NCI-H510A treated with DMSO at 0.1 percent for 48 hours (cell line): ENCODE results near the gene MRPL36.
"Not testable (repeated sequence)": the region's sequence is repeated elsewhere in the genome, so short reads cannot be mapped to it uniquely, and the experiment has no call there.

Source experiments
- DNase-seq: peaks from one replicate; lab custom pipeline; 2025; lab: John Stamatoyannopoulos, UW

The MRPL36 gene

DNA sequence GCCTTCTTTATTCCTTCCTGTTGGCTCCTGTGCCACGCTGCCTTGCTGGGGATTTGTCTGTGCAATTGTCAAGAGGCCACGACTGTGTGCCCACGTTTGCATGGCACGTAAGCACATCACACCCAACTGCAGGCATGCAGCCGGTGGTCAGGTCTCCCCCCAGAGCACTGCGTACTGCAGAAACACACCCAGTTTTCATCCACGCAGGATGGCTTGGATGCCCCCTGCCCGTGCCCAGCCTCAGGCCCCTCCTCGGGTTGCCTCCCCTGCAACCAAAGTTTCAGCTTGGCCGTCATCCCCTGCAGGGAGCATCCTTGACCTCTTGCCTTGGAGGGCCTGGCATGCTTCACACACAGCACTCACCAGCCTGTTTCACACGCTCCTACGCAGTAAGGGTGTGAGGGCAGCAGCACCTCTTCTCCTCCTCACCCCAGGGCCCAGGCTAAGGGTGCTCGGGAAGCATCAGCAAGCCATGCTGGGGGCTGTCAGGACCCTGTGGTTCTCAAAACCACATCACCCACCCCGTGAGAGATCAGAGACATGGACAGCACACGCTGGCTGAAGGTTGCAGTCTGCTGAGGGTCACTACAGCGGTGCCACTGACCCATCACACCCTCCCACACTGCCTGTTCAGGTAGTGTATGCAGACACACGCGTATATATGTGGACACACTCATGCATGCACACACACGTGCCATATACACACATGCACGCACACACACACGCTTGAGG lies 3.1 kb downstream of the MRPL36 start:
- no peak for DNase-seq

DNA sequence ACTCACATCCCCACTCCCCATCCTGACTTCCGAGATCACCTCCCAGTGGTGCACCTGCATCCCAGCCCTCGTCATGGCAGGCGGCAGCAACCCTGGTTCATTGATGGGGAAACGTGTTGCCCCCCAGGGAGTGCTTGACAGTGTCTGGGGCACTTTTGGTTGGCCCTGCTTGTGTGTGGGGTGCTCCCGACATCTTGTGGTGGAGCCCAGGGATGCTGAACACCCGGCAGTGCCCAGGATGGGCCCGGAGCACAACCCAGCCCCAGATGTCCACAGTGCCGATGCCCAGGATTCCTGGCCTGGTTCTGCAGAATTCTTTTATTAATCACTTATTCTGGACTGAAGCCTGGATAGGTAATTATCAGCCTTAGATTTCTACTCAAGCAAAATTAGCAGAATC lies 3.7 kb downstream of the MRPL36 start:
- no peak for DNase-seq

DNA sequence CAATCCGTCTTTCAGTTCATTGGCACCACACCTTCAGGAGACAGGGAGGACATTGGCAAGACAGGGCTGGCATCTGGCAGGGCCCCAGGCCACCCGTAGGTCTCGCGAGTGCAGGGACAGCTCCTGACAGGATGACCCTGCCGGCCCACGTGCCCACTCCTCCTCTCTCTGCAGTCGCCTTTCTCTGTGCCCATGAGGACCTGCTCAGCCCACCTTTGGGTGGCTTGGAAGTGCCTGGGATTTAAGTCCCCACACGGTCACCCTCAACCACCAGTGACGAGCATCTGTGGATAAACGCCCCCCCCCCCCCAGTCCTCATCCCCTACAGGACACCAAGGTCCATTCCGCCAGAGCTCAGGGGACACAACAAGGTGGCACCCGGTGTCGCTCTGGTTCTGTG lies 4.1 kb downstream of the MRPL36 start:
- no peak for DNase-seq

DNA sequence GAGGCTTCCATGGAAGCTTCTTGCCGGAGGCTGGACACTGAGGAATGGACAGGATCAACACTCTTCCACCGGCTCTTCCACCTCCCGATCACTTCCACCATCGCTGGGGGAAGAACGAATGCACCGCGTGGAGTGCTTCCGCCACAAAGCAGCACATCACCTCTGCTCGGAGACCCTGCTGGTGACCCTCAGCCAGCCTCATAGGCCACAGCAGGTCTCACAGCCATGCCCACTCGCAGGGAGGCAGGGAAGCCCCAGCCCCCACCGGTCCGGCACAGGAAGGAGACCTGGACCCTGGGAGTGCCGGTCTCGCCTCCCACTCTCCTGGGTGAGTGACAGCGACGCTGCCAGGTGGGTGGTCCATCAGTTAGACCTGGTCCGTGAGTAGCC lies 4.7 kb downstream of the MRPL36 start:
- DNase-seq: no peak

DNA sequence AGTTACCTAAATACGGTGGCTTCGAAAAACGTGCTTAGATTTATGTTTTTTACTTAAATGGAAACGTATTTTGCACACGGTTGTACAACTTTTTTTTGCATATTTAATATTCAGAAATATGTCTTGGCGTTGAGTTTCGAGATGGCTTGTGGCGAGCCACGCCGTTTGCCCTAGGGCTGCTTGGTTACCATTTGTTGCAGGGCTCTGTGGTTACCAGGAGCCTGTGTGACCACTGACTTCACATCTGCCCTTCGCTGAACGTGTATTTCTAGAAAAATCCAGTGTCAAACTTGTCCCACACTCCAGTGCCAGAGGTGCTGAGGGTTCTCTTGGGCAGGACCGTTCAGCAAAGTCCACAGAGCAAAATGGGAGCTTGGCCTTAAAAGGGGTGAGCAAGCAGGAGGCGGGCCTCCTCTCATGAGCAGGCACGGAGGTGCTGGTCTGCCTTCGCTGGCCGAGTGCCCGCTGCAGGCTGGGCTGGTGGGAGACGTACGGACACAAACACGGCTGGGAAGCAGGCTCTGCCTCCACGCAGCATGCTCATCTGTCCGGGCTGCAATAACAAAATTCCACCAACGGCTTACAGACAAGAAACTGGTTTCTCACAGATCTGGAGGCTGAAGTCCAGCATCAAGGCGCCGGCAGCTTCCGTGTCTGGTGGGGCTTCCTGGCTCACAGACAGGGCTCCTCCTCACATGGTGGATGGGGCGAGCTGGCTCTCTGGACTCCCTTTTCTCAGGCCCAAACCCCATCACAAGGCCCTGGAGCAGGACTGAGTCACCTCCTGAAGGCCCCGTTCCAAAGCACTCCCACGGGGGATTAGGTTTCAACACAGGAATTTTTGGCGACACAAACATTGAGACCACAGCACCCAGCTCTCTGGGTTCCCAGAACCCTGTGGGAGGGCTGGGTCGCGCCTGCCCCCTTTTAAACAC lies 5.4 kb downstream of the MRPL36 start:
- no peak for DNase-seq

DNA sequence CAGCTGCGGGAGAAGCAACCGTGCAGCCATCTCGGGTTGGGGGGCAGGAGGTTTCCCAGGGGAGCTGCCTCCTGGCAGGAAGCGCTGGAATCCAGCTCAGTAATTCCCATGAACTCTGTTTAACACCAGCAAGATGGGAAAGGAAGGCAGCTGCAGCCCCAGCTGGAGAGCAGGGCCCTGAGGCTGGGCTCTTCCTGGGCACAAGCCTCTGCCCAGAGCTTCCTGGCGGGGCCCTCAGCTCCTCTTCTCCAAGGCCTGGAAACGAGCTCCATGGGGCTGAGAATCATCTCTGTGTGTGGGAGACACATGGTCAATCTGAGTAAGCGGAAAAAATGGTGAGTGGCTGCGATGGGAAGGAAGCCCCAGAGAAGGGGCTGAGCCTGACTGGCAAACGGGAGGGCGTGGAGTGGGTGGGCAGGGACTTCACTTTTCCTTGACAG lies 6.3 kb downstream of the MRPL36 start:
- DNase-seq: no peak

DNA sequence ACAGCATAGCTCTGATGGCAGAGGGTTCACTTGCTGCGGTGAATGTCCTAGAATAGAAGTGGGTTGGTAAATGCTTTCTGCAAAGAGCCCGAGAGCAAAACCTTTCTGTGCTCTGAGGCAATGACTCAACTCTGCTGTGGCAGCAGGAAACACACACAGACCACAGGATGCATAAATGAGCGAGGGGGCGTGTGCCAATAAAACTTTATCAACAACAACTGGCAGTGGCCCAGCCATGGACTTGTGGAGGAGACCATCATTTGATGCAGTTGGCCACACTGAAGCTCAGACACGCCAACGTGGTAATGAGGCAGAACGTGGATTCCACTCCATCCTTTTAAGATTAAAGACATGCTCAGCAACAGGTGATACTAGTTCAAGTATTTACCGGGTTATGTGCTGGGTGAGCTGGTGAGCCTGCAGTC lies 6.8 kb downstream of the MRPL36 start:
- no peak for DNase-seq

DNA sequence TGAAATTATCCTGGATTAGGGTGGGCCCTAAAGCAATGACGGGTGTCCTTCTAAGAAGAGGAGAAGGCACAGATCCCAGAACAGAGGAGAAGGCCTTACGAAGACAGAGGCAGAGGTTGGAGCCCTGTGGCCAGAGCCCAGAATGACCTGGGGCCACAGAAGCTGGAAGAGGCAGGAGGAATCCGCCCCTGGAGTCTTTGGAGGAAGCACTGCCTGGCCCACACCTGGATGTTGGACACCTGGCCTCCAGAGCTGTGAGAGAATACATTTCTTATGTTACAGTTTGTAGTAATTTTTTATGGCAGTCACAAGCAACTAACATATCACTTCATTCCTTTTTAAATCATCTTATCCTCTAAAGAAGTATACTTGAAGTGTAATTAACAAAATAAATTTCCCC lies 8.5 kb downstream of the MRPL36 start:
- DNase-seq: no peak

DNA sequence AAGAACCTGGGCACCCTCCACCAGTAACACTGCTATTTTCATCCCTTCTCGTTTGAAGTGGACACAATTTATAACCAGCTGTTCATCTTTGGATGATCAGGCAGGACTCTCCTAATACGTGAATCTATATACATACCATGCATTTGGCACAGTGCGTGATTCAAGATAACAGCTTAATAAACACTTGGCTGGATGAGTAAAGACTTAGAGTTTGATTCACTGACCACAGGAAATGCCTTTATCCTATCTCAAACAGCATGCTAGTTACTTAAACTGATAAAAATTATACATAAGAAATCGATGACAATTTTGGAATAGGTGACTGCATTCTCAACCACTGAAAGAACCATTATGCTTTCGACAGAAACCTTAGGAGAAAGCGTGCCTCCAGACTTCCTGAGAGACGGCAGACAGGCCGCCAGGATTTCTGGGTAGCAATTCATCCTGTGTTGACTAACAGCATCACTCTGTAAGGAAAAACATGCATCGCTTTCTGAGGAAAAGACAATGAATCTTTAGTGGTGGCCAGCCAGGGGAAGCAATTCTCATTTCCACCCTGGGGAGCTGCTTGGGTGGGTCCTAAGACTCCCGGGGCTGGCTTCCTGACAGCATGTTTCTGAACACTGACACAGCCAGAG lies 9.7 kb downstream of the MRPL36 start:
- no peak for DNase-seq

DNA sequence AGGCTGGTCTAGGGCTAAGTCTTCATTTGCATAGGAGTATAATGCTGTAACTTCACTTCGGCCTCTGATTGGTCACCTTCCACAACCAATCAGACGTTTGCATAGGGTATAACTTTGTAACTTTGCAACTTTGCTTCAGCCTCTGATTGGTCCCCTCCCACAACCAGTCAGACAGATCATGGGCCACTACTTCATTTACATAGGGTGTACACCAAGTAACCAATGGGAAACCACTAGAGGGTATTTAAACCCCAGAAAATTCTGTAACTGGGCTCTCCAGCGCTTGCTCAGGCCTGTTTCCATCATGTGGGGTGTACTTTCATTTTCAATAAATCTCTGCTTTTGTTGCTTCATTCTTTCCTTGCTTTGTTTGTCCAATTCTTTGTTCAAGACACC lies 10.2 kb downstream of the MRPL36 start:
- DNase-seq: not testable (repeated sequence)

DNA sequence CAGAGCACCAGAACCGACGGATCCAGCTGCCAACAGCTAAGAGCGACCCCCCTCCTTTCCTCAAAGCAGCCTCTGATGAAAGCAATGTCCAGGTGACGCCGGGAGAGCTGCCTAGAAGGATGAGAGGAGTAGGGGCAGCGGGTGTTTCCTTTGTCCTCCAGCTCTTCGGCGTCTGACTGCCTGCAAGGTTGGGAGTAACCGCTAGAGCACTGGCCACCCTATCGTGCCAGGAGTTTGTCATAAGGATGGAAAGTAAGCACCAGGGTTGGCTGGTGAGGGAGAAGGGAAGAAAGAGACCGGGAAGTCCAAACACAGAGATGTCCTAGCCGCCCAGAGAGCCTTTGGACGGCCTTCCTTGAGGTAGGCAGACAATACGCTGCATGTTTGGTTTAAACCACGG lies 10.8 kb downstream of the MRPL36 start:
- DNase-seq: no peak

DNA sequence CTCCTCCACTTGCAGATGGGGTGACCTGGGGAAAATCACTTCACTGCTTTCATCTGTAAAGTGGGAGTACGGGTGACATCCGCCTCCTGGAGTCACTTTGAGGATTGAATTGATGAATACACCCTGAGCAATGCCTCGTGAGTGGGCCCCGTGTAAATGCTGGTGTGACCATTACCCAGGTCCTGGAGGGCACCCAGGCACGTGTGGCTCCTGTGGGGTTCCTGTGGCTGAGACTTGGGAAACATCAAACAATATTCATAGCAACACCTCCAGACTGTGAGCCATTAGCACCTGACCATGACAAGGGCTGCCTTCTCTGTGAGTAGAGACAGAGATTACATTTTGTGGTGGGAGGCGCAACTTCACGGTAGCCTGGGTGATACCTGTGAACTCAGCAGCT lies 11.4 kb downstream of the MRPL36 start:
- no peak for DNase-seq

DNA sequence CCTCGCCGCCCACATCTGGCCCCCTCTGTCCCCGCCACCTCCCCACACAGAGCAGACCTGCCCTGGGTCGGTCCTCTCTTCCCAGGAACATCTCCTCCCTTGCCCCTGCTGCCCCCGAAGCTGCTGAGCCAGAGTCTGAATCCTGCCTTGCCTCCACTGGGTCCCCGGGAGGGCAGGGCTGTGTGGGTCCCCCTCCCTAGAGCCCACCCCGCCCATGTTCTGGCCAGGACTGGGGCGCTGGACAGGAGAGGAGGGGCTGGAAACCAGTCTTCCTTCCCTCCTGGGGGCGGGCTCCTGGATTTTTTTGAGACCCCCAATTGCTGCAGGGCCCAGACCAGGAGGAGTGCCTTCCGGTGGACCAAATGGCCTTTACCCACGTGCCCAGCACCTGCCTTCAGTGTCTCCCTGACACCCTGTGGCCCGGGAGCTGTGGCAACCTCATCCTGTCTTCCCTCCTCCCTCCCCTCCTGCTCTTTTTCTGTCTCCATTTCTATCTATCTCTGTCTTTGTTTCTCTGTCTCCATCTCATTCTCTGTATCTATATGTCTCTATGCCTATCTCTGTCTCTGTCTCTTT lies 12.1 kb downstream of the MRPL36 start:
- no peak for DNase-seq

DNA sequence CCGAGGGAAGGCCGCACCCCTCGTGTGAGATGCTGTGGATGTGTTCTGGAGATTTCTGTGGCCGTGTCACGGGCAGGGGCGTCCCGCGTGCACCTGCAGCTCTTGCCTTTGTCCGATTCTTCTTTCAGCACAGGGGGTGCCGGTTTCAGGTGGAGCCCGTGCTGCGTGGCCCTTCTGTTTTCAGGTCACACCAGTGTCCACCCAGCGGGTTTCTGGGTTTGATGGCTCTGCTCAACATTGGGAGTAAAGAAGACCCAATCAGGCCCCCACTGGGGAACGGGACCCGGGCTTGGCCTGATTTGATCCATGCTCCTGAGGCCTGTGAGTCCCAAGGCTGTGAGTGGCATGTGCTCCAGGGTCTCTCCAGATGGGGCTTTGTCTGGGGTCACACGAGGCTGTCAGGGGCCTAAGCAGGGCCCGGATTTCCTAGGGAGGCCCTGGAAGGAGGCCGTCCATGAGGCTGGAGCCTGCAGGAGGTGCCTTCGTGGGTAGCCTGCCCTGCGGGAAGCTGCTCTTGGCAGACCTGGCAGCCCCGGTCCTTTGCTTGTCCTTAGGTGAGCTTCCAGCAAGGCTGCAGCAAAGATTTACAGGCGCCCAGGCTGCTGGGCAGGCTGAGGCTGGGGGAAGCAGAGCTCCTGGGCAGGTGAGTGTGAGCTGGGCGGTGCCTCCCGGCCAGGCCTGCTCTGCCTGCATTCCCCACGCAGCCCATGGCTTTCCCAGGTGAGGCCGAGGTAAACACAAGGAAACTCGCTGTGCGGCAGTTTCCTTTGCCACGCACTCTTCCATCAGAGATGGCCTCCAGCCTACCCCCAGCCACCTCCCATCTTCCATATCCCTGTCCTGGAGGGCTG lies 12.8 kb downstream of the MRPL36 start:
- no peak for DNase-seq

DNA sequence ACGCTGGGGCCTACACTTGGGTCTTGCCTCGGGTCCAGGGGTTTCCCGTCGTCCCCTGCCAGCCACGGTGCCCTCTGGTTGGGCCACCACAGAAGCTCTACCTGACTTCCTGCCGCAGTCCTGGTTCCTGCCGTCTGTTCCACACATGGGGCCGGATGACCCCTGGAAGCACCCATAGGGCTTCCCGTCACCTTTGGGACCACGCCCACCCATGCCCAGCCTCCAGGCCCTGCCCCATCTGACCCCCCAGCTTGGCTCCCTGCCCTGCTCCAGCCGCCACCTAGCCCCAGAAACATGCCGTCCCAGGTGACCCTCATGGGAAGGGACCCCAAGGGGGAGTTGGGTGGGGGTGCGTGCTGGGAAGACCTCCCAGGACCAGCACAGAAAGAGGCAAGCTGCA lies 13.7 kb downstream of the MRPL36 start:
- DNase-seq: no peak

DNA sequence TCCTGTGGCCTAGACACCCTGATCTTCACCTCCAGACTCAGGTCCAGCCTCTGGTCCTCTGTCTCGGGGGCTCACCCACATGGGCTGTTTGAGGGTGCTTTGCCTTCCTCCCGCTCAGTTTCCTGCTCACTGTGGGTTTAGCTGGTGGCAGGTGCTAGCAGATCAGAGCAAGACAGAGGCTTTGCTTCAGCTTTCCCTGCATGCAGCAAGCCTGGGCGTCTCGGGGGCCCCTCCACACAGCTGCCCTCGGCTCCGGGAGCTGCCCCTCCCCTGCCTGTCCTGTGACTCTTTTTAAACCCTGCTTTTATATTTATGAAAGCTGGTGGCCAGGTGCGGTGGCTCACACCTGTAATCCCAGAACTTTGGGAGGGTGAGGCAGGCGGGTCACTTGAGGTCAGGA lies 14.6 kb downstream of the MRPL36 start:
- DNase-seq: no peak

DNA sequence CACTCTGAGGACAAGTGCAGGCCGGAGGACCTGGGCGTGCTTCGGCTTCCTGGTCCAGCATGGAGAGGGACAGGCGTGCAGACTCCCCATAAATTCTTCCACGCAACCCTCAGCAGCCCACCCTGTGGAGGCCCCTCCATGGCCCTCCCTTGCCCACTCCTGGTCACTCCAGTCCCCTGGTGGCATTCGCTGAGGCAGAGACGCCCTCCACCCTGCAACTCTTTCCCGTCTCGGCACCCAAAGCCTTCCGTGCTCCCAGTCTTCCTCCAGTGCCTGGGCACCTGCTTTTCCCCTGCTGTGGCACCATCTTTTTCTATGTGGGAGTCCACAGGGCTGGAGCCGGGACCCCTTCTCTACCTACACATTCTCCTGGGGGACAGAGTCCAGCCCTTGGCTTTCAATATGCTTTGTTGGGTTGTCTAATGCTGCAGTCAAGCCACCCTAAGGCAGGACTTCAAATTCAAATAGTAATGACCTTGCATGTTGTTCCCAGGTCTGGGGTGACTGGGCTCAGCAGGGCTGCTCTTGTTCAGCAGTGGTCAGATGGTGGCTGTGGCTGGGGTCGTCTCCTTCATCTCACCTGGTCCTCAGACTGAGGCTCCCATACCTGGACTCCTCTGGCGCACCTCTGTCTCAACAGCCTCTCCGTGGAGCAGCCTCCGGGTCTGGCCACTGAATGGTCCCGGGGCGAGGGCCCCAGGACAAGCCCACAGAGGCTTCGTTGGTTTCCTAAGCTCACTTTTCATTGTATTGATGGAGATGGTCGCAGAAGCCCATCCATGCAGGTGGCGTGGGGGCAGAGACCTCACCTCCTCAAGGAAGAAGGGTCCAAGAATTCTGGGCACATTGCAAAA lies 15.2 kb downstream of the MRPL36 start:
- no peak for DNase-seq

DNA sequence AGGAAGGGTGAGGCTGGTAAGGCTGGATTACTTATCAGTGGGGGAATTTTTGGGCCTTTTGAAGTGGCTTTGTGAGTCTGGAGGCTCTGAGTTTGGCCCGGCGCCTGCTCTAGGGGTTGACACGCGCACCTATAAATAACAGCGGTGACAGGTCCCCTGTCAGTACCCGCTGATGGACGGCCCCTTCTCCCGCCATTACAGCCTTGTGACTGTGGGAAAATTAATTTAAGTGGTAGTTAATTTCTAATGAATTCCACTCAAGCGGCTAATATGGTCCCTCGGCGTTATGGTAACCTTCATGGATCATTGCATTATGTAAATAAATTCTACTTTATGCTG lies 16.5 kb downstream of the MRPL36 start:
- DNase-seq: no peak

DNA sequence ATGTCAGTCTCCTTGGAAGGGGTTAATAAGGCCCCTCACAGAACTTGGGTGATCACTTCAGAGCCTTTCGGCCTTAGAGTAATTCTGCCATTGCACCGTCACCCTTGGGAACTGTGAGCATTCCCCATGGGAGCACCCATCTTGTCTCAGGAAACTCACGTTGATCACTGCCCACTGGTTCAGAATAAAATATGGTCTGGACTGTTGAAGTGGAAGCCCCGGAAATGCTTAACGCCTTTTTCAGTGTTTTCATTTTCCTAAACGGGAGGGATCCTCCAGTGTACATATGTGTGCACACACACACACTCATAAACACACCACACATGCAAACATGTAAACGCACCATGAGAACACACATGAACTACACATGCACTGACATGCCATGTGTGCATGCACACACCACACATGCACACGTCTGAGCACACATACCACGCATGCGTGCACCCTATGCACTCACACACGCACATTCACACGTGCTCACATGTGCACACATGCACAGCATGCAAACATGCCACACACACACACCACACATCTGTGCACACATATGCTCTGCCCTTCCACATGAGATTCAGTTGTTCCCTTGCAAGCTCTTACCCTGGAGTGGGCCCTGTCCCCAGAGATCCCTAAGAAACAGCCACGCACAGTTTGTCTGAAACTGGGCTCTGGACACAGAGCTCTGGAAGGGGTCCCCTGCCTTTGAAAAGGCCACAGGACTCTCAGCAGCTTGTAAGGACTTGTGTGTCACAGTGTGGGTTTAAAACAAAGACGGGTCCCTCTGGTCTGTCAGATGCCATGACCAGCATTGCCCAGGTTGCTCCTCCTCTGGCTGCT lies 17.0 kb downstream of the MRPL36 start:
- no peak for DNase-seq
